ENCODE data around the gene GRHL3.

Gene GRHL3

DNA sequence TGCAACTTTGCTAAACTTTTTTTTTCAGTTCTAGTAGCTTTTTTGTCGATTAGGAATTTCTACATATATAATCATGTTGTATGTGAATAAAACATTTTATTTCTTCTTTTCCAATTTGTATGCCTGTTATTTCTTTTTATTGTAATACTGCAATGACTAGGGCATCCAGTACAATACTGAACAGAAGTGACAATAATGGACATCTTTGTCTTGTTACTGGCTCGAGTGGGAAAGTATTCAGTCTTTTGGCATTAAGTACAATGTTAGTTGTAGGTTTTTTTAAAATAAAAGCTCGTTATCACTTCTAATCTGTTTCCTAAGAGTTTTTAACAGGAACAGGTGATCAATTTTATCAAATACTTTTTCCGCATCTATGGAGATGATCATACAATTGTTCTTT is 84.6 kb downstream of the GRHL3 start:
- peak; percentile 17 for FAIRE-seq

All from G401.6 (cell line).